ENCODE data around the gene KIAA1671. TPM values are rescaled to one million over a fixed set of nuclear protein-coding genes. Genes with fewer than 3 reads are reported as not detected.

Gene KIAA1671
- polyA plus RNA-seq, 1 donor from 2014 or later, result 3.0 TPM

DNA sequence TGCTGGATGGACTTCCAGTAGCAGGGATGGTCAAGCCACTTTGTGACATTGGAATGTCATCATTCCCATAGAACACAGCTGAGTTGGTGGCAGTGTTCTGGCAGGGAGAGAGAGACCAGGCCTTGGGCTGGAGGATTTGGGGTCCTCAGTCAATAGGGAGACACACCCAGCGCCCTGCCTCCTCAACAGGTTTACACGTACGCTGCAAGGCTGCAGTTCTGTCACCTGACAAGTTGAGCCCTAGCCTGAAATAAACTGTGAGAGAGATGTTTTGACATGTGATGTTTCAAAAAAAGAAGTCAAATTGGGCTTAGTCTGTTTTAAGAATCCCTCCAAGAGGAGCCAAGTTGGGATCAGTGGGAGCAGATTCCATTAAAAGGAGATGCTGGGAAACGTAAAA lies 204.2 kb downstream of the KIAA1671 start:
- no peaks in the 10 kb centered on the region for H3K79me2 ChIP-seq (replicated peaks; ENCODE audit: insufficient read depth, low read length)
- H3K4me3 ChIP-seq (ENCODE audit: low read length), result no peak overlapping the region
- H2AFZ ChIP-seq (ENCODE audit: low read depth, low read length), result no peak overlapping the region
- TF ChIP-seq, protein P1, sequence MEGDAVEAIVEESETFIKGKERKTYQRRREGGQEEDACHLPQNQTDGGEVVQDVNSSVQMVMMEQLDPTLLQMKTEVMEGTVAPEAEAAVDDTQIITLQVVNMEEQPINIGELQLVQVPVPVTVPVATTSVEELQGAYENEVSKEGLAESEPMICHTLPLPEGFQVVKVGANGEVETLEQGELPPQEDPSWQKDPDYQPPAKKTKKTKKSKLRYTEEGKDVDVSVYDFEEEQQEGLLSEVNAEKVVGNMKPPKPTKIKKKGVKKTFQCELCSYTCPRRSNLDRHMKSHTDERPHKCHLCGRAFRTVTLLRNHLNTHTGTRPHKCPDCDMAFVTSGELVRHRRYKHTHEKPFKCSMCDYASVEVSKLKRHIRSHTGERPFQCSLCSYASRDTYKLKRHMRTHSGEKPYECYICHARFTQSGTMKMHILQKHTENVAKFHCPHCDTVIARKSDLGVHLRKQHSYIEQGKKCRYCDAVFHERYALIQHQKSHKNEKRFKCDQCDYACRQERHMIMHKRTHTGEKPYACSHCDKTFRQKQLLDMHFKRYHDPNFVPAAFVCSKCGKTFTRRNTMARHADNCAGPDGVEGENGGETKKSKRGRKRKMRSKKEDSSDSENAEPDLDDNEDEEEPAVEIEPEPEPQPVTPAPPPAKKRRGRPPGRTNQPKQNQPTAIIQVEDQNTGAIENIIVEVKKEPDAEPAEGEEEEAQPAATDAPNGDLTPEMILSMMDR (IDR thresholded peaks at IDR 0.05; ENCODE audit: poor library complexity, severe bottlenecking), result no peak
- TF ChIP-seq, protein P2, sequence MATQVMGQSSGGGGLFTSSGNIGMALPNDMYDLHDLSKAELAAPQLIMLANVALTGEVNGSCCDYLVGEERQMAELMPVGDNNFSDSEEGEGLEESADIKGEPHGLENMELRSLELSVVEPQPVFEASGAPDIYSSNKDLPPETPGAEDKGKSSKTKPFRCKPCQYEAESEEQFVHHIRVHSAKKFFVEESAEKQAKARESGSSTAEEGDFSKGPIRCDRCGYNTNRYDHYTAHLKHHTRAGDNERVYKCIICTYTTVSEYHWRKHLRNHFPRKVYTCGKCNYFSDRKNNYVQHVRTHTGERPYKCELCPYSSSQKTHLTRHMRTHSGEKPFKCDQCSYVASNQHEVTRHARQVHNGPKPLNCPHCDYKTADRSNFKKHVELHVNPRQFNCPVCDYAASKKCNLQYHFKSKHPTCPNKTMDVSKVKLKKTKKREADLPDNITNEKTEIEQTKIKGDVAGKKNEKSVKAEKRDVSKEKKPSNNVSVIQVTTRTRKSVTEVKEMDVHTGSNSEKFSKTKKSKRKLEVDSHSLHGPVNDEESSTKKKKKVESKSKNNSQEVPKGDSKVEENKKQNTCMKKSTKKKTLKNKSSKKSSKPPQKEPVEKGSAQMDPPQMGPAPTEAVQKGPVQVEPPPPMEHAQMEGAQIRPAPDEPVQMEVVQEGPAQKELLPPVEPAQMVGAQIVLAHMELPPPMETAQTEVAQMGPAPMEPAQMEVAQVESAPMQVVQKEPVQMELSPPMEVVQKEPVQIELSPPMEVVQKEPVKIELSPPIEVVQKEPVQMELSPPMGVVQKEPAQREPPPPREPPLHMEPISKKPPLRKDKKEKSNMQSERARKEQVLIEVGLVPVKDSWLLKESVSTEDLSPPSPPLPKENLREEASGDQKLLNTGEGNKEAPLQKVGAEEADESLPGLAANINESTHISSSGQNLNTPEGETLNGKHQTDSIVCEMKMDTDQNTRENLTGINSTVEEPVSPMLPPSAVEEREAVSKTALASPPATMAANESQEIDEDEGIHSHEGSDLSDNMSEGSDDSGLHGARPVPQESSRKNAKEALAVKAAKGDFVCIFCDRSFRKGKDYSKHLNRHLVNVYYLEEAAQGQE (IDR thresholded peaks at IDR 0.05; ENCODE audit: borderline replicate concordance), result no peak
- no peak for TF ChIP-seq EZH2 (IDR thresholded peaks at IDR 0.05; ENCODE audit: borderline replicate concordance, insufficient read depth, low read length, poor library complexity, severe bottlenecking)
- TF ChIP-seq MXI1 (conservative IDR thresholded peaks at IDR 0.05; ENCODE audit: poor library complexity, severe bottlenecking), result no peak
- no peak for TF ChIP-seq POLR2AphosphoS5 (IDR thresholded peaks at IDR 0.05)
- TF ChIP-seq SMC3 (conservative IDR thresholded peaks at IDR 0.05; ENCODE audit: poor library complexity), result no peak
- no peak for TF ChIP-seq RAD21 (conservative IDR thresholded peaks at IDR 0.05)
- no peak for TF ChIP-seq EP300 (conservative IDR thresholded peaks at IDR 0.05; ENCODE audit: poor library complexity, severe bottlenecking)
- TF ChIP-seq TAF1 (IDR thresholded peaks at IDR 0.05; ENCODE audit: low read depth), result no peak
- no peak overlapping the region for H3K27ac ChIP-seq (ENCODE audit: low read length)
- no peaks in the 10 kb centered on the region for H3K27me3 ChIP-seq (ENCODE audit: insufficient read depth, low read depth, low read length)
- no peaks in the 10 kb centered on the region for H3K36me3 ChIP-seq (ENCODE audit: insufficient read depth, low read length)
- H3K9ac ChIP-seq (ENCODE audit: low read length), result no peak overlapping the region
- H4K20me1 ChIP-seq (ENCODE audit: insufficient read depth), result no peaks in the 10 kb centered on the region
- no peak overlapping the region for H3K4me2 ChIP-seq (ENCODE audit: low read length)
- H3F3A ChIP-seq (ENCODE audit: insufficient read depth, low read length, poor library complexity, severe bottlenecking), result no peaks in the 10 kb centered on the region
- no peaks in the 10 kb centered on the region for H3K9me3 ChIP-seq (ENCODE audit: low read length)
- H3K9me2 ChIP-seq (ENCODE audit: insufficient read depth, low read length), result no peaks in the 10 kb centered on the region

DNA sequence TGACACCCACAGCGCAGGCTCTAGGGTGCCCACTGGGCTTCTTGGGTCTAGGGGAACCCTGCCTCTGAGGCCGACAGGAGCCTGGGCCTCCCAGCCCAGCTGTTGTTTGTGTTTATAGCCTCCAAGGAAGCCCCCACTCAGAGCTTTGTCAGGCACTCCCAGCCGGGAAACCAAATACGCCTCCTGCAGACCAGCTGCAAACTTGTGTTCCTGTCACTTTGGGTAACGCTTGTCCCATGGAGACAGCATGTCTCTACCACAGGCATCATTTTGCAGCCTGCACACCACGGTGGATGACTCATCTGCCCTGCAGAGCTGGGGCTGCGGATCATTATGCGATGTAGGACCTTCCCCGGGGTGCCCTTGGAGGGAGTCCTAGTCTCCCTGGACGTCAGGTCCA lies 206.5 kb downstream of the KIAA1671 start:
- Histone ChIP-seq H3K9ac (ENCODE audit: low read length) (no peak overlapping the region), H3K4me2 (ENCODE audit: low read length) (no peak overlapping the region), H4K20me1 (ENCODE audit: insufficient read depth) (no peaks in the 10 kb centered on the region), H3K27me3 (ENCODE audit: insufficient read depth, low read depth, low read length) (no peaks in the 10 kb centered on the region), H3K9me2 (ENCODE audit: insufficient read depth, low read length) (no peaks in the 10 kb centered on the region), H2AFZ (ENCODE audit: low read depth, low read length) (no peak overlapping the region), H3K9me3 (ENCODE audit: low read length) (no peaks in the 10 kb centered on the region), H3K27ac (ENCODE audit: low read length) (no peak overlapping the region), H3K4me3 (ENCODE audit: low read length) (no peak overlapping the region), H3K36me3 (ENCODE audit: insufficient read depth, low read length) (no peaks in the 10 kb centered on the region), H3K79me2 (replicated peaks; ENCODE audit: insufficient read depth, low read length) (no peaks in the 10 kb centered on the region), H3F3A (ENCODE audit: insufficient read depth, low read length, poor library complexity, severe bottlenecking) (no peaks in the 10 kb centered on the region)
- TF ChIP-seq EP300 (conservative IDR thresholded peaks at IDR 0.05; ENCODE audit: poor library complexity, severe bottlenecking), result no peak
- TF ChIP-seq SMC3 (conservative IDR thresholded peaks at IDR 0.05; ENCODE audit: poor library complexity), result no peak
- TF ChIP-seq MXI1 (conservative IDR thresholded peaks at IDR 0.05; ENCODE audit: poor library complexity, severe bottlenecking), result no peak
- TF ChIP-seq, protein P2 (IDR thresholded peaks at IDR 0.05; ENCODE audit: borderline replicate concordance), result no peak
- TF ChIP-seq POLR2AphosphoS5 (IDR thresholded peaks at IDR 0.05), result no peak
- TF ChIP-seq EZH2 (IDR thresholded peaks at IDR 0.05; ENCODE audit: borderline replicate concordance, insufficient read depth, low read length, poor library complexity, severe bottlenecking), result no peak
- no peak for TF ChIP-seq TAF1 (IDR thresholded peaks at IDR 0.05; ENCODE audit: low read depth)
- TF ChIP-seq, protein P1 (IDR thresholded peaks at IDR 0.05; ENCODE audit: poor library complexity, severe bottlenecking), result no peak
- TF ChIP-seq RAD21 (conservative IDR thresholded peaks at IDR 0.05), result no peak
